Left kidney (tissue), 2 donors: Measurements from ENCODE around the gene DHX16. TPM values are rescaled to one million over a fixed set of nuclear protein-coding genes. Genes with fewer than 3 reads are reported as not detected.

Source experiments
- DNase-seq: peaks from one replicate; pipeline ENCODE4 v3.0.0-alpha.2; 2013
- polyA plus RNA-seq: library from polyadenylated mRNA; unstranded; fragments of 120-200 nt; gene quantifications from one replicate; pipeline ENCODE4 v1.2.1, GENCODE V29; 2013; ENCODE audit not compliant: insufficient read length

Gene DHX16
- polyA plus RNA-seq, 1 donor = 56.9 TPM

GRCh38 chr6:30700340-30700739, 27.5 kb upstream of the DHX16 start:
- no peak for DNase-seq

DNA sequence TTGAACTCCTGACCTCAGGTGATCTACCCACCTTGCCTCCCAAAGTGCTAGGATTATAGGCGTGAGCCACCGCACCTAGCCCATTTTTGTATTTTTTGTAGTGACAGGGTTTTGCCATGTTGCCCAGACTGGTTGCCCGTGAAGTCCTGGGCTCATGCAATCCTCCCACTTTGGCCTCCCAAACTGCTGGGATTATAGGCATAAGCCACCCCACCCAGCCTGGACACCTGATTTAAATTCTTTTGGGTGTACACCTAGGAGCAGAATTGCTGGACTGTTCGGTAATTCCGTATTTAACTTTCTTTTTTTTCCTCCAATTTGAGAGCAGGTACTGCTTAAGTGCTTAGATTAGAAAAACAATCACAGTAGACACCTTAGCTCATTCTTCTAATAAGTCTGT, 23.6 kb upstream of the DHX16 start:
- no peak for DNase-seq

DNA sequence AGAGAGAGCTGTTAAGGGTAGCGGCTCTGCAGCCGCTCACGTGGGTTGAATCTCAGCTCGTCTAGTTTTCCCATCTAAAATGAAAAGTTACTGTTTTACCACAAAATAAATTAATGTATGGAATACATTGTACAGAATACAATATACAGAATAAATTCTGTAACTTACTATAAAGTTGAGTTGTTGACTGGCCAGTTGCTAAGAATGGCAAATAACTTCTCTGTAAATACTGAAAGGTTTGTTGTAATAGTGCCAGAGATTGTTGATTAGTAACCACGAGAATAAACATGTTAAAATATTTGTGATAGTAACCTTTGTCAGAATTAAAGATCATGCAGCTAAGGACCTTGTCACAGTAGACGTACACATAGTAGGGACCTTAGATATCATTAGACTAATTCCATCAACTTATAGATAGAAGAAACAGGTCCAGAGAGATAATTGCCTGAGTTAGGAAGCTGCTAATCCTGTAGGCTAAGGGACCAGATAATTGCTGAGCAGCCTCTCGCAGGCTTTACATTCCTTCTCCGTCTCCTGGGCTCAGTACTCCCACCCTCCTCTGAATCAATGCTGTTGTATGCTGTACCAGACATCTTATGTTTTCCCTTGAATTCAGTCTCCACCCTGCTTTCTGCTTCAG, 18.5 kb upstream of the DHX16 start:
- DNase-seq = no peak

GRCh38 chr6:30690403-30691207, 17.8 kb upstream of the DHX16 start, which contains the start of gene NRM:
NRM (minus strand) TSS chr6:30690984; CDS start chr6:30690974, 10 bp downstream.
- DNase-seq = peak; percentile 87

- DNase-seq = no peak
These were observed 17.2 kb upstream of the DHX16 start for GRCh38 chr6:30689985-30690384.

DNA sequence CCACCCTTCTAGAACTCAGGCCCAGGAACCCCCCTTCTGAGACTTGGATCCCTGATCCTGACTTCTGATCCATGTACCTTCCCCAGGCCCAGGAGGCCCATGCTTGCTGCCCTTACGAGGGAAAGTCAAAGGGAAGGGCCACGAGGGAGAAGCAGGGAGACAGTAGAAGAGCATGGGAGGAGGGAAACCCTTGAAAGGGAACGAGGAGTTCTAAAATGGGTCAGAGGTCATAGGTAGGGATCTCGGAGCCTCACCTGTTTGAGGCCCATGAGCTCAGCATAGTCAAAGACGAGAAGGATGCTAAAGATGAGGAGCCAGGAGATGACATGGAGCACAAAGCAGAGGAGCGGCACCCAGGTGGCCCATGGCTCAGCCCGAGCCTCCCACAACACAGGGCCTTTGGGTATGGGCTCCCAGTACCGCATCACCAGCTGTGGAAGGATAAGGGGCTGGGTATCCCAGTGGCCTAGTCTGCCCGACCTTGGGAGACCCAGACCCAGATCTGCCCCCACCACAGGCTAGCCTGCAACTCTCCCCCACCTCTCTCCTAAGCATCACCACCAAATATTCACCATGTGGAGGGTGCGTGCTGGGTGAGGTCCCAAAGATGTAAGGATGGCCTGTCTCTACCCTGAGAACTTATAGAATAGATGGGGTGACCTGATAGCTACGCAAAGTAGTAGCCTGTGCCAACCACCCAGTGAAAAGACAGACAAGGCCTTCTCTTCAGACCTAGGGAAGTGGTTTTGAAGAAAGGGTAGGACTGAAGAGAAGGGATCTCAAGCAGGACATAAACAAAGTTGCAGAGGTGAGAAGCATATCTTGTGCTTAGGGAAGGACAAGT, 16.4 kb upstream of the DHX16 start:
- no peak for DNase-seq

- no peak for DNase-seq
These were observed 15.8 kb upstream of the DHX16 start for GRCh38 chr6:30688569-30688968.

DNA sequence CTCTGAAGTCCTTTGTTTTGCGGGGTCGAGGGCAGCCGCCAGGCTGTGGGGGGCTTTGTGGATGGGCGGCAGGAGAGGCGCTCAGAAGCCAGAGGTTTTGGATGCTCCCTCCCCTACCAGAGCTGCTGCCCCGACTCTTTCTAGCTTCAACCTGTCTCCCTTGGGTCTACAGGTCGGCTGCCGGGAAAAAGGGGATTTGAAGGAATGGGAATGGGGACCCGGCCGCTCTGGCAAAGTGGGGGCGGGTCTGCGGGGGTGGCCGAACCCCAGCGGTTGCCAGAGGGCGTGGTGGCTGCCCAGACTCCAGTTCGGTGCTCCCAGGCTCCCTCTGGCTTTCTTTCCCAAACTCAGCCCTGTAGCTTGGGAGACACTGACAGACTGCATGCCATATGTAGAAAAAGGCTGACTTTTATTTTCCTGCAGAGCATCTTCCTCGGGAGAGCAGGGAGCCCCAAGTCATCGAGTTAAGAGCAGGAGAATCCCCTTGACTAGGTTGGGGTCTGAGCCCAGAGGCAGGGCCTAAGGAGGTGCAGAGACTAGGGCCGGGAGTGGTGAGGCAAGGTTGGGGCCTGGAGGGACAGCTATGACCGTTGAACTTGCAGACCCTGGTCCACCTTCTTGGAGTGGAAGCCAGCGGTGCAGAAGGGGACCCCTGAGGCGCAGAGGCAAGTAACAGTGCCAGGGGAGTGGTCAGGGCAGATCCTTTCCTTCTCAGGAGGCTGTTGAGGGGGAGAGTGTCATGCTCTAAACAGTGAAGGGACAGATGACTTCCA, 15.0 kb upstream of the DHX16 start:
- DNase-seq = peak; percentile 42

GRCh38 chr6:30686908-30687658, 14.3 kb upstream of the DHX16 start:
- DNase-seq = peak; percentile 90

- peak; percentile 52 for DNase-seq
These were observed 13.5 kb upstream of the DHX16 start, which contains the start of gene PPP1R18 for GRCh38 chr6:30686009-30686907. PPP1R18 (minus strand) TSS chr6:30686645; CDS start chr6:30686018, 627 bp downstream.

DNA sequence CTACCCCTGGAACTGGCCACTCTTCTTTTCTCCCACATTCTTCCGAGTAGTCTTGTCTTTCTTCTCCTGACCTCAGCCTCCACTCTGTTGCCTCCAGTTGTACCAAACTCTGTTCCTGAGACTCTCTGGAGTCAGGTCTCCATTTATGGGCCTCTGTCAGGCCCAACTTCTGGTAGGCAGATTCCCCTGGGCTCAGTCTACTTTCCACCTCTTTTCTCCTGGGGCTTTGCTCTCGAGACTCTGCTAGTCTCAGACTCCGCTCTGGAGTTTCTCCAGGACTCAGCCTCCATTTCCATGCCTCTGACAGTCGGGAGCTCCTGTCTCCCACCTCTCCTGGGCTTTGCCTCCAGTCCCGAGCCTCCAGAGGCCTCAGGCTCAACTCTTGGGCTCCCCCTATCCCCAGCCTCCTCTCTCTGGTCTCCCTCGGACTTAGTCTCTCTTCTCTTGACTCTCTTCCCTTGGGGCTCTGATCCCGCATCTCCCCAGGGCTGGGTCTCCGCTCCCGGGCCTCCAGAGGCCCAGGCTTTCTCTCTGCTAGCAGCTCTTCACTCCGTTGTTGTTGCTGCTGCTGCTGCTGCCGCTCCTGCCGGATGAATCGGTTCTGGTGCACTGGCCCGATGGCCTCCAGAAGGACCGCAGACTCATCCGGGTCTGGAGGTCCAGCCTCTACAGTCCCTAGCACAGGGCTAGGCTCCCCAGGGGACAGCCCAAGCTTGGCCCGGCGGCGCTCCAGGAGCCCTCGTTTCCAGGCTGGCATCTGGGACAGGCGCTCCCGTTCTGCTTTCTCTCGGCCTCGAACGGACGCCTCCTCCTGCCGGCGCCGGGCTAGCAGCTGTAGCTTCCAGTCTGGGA, 12.6 kb upstream of the DHX16 start:
- DNase-seq = no peak

GRCh38 chr6:30684386-30685156, 11.8 kb upstream of the DHX16 start:
- DNase-seq = no peak

DNA sequence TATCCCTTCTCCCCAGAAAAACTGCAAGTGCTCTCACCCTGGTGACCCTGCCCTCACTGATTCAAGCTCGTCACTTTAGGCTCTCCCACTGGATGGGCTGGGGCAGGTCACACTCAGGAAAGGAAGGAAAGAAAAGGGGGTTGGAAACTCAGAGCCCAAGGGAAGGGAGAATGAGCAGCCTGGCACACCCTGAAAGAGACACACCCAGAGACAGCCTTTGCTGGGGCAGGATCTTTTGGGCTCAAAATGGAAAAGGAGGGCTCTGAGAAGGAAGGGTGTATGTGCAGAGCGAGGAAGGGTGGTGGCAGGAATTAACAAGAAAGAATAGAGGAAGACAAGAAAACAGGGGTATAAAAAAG, 11.2 kb upstream of the DHX16 start:
- DNase-seq = no peak

DNA sequence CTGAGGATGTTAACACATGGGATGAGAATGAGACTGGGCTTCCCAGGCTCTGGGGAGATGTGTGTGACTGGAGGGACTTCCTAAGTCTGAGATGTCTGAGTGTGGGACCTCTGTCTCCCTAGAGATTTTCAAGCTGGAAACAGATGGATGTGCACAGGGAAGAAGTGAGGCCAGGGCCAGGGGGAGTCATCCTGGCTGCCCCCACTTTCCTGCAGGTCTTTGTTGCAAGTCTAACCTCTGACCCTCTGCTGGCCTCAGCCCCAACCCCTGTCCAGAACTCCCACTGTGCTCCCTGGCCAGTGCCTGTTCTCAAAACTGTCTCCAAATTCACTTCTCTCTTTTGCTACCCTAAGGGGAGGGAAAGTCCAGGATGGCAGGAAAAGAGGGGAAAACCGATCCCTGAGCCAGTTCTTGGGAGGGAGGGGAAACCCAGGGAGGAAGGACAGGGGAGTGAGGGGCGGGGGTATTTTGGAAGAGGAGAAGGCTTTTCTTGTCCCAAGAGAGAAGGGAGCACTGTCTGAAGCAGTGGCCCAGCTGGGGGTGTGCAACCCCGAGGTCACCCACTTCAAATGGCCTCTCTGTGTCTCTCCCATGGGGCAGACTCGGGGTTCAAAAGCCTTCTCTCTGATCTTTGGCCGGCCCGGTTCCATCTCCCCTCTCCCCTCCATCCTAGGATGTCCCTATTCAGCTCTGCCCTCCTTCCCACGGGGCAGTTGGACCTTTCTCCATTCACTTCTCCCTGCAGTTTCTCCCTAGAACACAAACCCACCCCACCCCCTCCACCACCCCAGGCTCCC, 10.6 kb upstream of the DHX16 start:
- DNase-seq = no peak

DNA sequence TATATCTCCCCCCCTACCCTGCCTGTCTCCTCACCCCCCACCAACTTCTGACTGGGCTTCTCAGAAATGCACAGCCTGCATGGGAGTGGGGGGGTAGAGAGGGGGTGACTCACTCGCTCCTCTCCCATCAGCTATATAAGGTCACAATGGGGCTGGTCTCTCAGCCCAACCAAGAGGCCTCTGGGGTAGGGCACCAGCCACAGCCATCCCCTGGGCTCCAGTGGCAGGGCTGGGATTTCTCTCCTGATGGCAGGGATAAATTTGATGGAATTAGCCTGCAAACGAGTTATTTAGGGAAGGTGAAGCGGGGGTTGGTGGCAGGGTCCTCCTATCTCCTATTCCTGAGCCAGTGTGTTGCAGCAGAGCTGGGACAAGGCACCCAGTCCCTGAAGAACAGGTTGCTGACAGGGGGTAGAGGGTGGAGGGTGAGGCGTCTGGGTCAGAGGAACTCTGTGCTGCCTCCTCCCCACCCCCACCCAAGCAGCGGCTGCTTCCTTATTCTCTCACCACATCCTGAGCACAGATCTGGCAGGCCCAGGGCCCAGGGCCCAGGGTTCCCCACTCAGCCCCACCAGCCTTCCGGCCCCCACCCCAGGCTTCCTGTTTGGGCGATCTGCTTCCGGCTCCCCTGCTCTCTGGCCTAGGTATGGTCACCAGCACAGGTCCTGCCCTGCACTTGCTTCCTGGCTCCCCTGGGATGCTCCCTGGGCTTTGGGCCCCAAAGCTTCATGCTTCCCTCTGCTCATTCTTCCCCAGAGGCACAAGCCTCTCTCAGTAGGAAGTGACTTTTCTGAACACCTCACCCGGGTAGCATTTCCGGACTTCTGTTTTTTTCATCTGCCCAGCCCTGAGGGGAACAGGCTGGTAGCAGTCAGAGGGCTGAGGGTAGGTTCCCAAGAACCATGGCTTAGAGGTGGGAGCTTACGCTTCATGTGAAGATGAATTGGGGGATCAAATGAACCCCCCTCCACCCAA, 9.6 kb upstream of the DHX16 start:
- DNase-seq = no peak

DNA sequence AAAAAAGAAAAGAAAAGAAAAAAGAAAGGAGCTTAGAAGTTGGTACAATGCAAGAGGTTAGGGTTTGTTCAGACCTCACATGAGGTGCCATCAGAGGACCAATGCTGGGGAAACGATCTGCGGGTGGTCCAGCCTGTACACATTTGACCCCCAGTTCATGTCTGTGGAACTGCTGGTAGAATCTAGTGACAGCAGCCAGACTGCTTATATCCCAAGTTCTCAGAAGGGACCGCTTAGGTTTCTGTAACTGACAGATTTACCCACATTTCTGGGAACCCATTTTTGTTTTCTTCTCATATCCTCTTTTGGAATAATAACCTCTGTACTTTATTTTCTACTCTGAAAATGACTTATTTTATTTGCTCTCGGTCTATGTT, 8.9 kb upstream of the DHX16 start:
- no peak for DNase-seq
